Peyer's patch (tissue), 4 donors: ENCODE data around the gene ANKRD44.

Experiments
- POLR2A ChIP-seq, 2 donors: fragments of 450-650 bp; IDR thresholded peaks; one replicate each; pipeline ENCODE4 v1.5.1; 2017; ENCODE audit warnings: antibody characterized with exemption in 2 of 2, mild to moderate bottlenecking in 2 of 2, moderate library complexity in 2 of 2
- TF ChIP-seq, protein P1 (sequence below), 6 experiments: fragments of 450-650 bp in 4 of 6; fragments of 200-600 bp in 2 of 6; sonication (generic) in 1 of 6; IDR thresholded peaks; one replicate each; pipeline ENCODE4 v1.5.1; 2017 to 2019; ENCODE audit warnings: antibody characterized with exemption in 6 of 6, mild to moderate bottlenecking in 3 of 6, moderate library complexity in 1 of 6

GRCh38 chr2:197296835-197297234, 13.7 kb downstream of the ANKRD44 start:
- TF ChIP-seq, protein P1, sequence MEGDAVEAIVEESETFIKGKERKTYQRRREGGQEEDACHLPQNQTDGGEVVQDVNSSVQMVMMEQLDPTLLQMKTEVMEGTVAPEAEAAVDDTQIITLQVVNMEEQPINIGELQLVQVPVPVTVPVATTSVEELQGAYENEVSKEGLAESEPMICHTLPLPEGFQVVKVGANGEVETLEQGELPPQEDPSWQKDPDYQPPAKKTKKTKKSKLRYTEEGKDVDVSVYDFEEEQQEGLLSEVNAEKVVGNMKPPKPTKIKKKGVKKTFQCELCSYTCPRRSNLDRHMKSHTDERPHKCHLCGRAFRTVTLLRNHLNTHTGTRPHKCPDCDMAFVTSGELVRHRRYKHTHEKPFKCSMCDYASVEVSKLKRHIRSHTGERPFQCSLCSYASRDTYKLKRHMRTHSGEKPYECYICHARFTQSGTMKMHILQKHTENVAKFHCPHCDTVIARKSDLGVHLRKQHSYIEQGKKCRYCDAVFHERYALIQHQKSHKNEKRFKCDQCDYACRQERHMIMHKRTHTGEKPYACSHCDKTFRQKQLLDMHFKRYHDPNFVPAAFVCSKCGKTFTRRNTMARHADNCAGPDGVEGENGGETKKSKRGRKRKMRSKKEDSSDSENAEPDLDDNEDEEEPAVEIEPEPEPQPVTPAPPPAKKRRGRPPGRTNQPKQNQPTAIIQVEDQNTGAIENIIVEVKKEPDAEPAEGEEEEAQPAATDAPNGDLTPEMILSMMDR (IDR thresholded peaks at IDR 0.05) = no peak
- no peak for TF ChIP-seq POLR2A (IDR thresholded peaks at IDR 0.05)
